ENCODE results near the gene ABCD1.

DNA sequence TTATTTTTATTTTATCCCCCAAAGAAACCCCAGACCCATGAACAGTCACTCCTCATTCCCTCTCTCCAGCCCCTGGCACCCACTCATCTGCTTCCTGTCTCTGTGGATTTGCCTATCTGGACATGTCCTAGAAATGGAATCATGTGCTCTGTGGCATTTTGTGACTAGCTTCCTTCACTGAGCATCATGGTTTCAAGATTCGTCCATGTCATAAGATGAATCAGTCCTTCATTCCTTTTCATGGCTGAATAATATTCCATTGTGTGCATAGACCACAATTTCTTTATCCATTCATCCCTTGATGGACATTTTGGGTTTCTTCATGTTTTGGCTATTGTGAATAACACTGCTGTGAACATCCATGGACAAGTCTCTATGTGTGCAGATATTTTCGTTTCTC lies 10.2 kb downstream of the ABCD1 start:
- TF ChIP-seq, protein P1, sequence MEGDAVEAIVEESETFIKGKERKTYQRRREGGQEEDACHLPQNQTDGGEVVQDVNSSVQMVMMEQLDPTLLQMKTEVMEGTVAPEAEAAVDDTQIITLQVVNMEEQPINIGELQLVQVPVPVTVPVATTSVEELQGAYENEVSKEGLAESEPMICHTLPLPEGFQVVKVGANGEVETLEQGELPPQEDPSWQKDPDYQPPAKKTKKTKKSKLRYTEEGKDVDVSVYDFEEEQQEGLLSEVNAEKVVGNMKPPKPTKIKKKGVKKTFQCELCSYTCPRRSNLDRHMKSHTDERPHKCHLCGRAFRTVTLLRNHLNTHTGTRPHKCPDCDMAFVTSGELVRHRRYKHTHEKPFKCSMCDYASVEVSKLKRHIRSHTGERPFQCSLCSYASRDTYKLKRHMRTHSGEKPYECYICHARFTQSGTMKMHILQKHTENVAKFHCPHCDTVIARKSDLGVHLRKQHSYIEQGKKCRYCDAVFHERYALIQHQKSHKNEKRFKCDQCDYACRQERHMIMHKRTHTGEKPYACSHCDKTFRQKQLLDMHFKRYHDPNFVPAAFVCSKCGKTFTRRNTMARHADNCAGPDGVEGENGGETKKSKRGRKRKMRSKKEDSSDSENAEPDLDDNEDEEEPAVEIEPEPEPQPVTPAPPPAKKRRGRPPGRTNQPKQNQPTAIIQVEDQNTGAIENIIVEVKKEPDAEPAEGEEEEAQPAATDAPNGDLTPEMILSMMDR (IDR thresholded peaks at IDR 0.05), result no peak
- TF ChIP-seq POLR2A (IDR thresholded peaks at IDR 0.05), result no peak
